ENCODE measurements around the gene MITF.

GRCh38 chr3:69893274-69893673 lies 154.0 kb downstream of the MITF start:
- TF ChIP-seq CTCF (IDR thresholded peaks at IDR 0.05; ENCODE audit: low read depth, low read length) = no peak
- no peak for TF ChIP-seq POLR2A (IDR thresholded peaks at IDR 0.05; ENCODE audit: extremely low read depth, insufficient read length)
- no peak for TF ChIP-seq MAX (IDR thresholded peaks at IDR 0.05; ENCODE audit: low read depth, low read length)
